Stimulated activated CD8-positive, alpha-beta memory T cell treated with anti-CD3 and anti-CD28 coated beads, Interleukin-4, amount 100 ng/mL, for 24 hours (primary cell): ENCODE measurements around the gene DNAJC27.
A peak's percentile ranks its signal among the peaks of the same experiment; 100 is the strongest.

ENCODE experiments used
- DNase-seq: peaks from one replicate; pipeline ENCODE4 v3.0.0-alpha.2; 2020; ENCODE audit warnings: low read depth

The DNAJC27 gene

GRCh38 chr2:24925815-24926214, 45.9 kb downstream of the DNAJC27 start:
- DNase-seq = no peak

GRCh38 chr2:24924732-24925131, 47.0 kb downstream of the DNAJC27 start:
- no peak for DNase-seq

- no peak for DNase-seq
Observed at GRCh38 chr2:24924266-24924665, 47.5 kb downstream of the DNAJC27 start.

- no peak for DNase-seq
Observed at GRCh38 chr2:24923106-24923505, 48.6 kb downstream of the DNAJC27 start.

- no peak for DNase-seq
Observed at GRCh38 chr2:24922556-24922955, 49.2 kb downstream of the DNAJC27 start.

GRCh38 chr2:24920809-24921441, 50.8 kb downstream of the DNAJC27 start:
- DNase-seq = no peak

- DNase-seq = peak; percentile 55
Observed at GRCh38 chr2:24920098-24920808, 51.5 kb downstream of the DNAJC27 start, which contains the start of gene ADCY3. ADCY3 (minus strand) TSS chr2:24920237; CDS start chr2:24918987, 1,250 bp downstream.

GRCh38 chr2:24919506-24920097, 52.2 kb downstream of the DNAJC27 start:
- no peak for DNase-seq

- DNase-seq = peak; percentile 48
Observed at GRCh38 chr2:24919037-24919505, 52.7 kb downstream of the DNAJC27 start.

- DNase-seq = no peak
Observed at GRCh38 chr2:24918326-24919036, 53.3 kb downstream of the DNAJC27 start.

GRCh38 chr2:24917731-24918325, 53.9 kb downstream of the DNAJC27 start:
- DNase-seq = no peak

GRCh38 chr2:24917086-24917485, 54.7 kb downstream of the DNAJC27 start:
- peak; percentile 42 for DNase-seq

GRCh38 chr2:24915796-24916195, 56.0 kb downstream of the DNAJC27 start:
- no peak for DNase-seq

- no peak for DNase-seq
Observed at GRCh38 chr2:24915175-24915574, 56.6 kb downstream of the DNAJC27 start.

GRCh38 chr2:24914713-24915112, 57.0 kb downstream of the DNAJC27 start:
- DNase-seq = no peak

- DNase-seq = no peak
Observed at GRCh38 chr2:24913911-24914310, 57.8 kb downstream of the DNAJC27 start.

GRCh38 chr2:24912986-24913385, 58.8 kb downstream of the DNAJC27 start:
- no peak for DNase-seq

- no peak for DNase-seq
Observed at GRCh38 chr2:24912523-24912922, 59.2 kb downstream of the DNAJC27 start.

GRCh38 chr2:24910245-24910644, 61.5 kb downstream of the DNAJC27 start:
- DNase-seq = no peak

- no peak for DNase-seq
Observed at GRCh38 chr2:24909555-24910177, 62.1 kb downstream of the DNAJC27 start.

GRCh38 chr2:24908461-24908901, 63.3 kb downstream of the DNAJC27 start:
- no peak for DNase-seq

- no peak for DNase-seq
Observed at GRCh38 chr2:24907116-24907515, 64.6 kb downstream of the DNAJC27 start.
